ENCODE measurements around the gene CLASP1. TPM values are rescaled to one million over a fixed set of nuclear protein-coding genes. Genes with fewer than 3 reads are reported as not detected.

The CLASP1 gene
- total and polyA plus RNA-seq, 2 of the 8 experiments (the other 6 are each of a cell fraction or from before 2014, with no cell fraction given), result 7.3 to 53.9 TPM

GRCh38 chr2:121587131-121587530, 62.1 kb downstream of the CLASP1 start (continued):
- no peak for TF ChIP-seq GTF2F1 (IDR thresholded peaks at IDR 0.05; ENCODE audit: borderline replicate concordance, low read depth, low read length)
- no peak for TF ChIP-seq SUZ12 (IDR thresholded peaks at IDR 0.05; ENCODE audit: low read length)
- TF ChIP-seq POLR2A (IDR thresholded peaks at IDR 0.05; ENCODE audit: control extremely low read depth in 1 of 2, low read depth in 2 of 2, low read length in 2 of 2), result no peak
- no peak for TF ChIP-seq BACH1 (IDR thresholded peaks at IDR 0.05; ENCODE audit: low read length)
- no peak for TF ChIP-seq CTBP2 (IDR thresholded peaks at IDR 0.05; ENCODE audit: borderline replicate concordance, insufficient read depth, insufficient read length, low read length)
- TF ChIP-seq JUND (IDR thresholded peaks at IDR 0.05; ENCODE audit: low read length), result no peak
- no peak for TF ChIP-seq CREB1 (IDR thresholded peaks at IDR 0.05)

Data from H1 (cell line).